ENCODE data around the gene CA5A. TPM values are rescaled to one million over a fixed set of nuclear protein-coding genes. Genes with fewer than 3 reads are reported as not detected.
"Not testable (repeated sequence)": the region's sequence is repeated elsewhere in the genome, so short reads cannot be mapped to it uniquely, and the experiment has no call there.

The CA5A gene
- total and polyA plus RNA-seq, 2 of the 4 experiments (the other 2 are of a cell fraction) = not detected

DNA sequence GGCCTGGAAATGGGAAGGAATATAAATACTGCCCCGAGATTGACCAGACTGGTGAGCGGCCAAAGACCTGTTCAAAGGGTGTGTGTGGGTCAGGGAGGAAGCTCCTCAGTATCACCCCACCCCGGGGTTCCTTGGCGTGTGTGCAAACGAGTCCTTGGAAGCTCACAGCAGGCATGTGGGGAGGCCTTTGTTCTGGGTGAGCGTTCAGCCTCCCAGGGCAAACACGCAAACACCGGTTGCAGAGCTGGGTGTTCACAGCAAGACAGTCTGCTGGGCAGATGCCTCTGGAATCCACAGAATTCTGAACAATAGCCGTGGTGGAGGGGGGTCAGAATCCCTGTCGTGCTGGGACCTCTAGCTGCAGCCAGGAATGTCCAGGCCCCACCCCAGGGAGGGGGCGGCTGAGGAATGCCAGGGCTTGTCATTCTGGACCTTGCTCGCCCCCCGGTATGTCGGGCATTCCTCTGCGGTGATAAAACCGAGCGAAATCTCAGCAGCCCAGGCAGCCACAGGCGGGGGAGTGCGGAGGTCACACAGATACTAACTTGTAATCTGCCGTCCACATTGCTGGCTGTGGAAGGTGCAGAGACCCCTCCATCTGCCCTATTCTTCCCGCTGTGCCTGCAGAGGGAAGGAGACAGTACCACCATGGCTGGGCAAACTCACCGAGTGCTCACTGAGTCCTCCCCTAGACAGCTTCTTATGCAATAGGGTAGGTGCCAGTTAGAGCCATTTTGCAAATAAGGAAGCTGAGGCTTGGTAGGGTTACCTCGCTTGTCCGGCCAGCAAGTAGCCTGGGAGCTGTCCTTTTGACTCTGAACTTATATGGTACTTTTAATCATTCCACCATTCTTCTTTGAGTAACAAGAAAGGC, 65.7 kb downstream of the CA5A start:
- intact Hi-C loops (cut with micrococcal nuclease) = loop anchor here (1.0 to 2.0 kb wide), 3 partner anchors 20 to 91 kb away; no protein-coding TSS in a partner anchor
- Histone ChIP-seq H3K23ac (ENCODE audit: low read depth, low read length) (peak overlapping the region; percentile 57), H3K9ac (ENCODE audit: low read depth, low read length) (peak overlapping the region; percentile 62; the same call in 1 of the 2 replicates), H2AK5ac (ENCODE audit: low read depth, low read length) (peak overlapping the region; percentile 92), H3K4me1 (ENCODE audit: control insufficient read depth, insufficient read depth, low read length) (peaks cover 16% of the 10 kb centered on the region), H3K18ac (ENCODE audit: low read depth, low read length) (peak overlapping the region; percentile 56), H3K14ac (replicated peaks; ENCODE audit: low read depth, low read length) (peak overlapping the region; percentile 13), H3K56ac (ENCODE audit: extremely low read depth, insufficient read depth, low read length) (peak overlapping the region; percentile 67; the same call in 1 of the 2 replicates), H2BK5ac (ENCODE audit: low read depth, low read length, poor library complexity, severe bottlenecking) (peak overlapping the region; percentile 82), H2AK9ac (replicated peaks; ENCODE audit: low read depth, low read length, poor library complexity) (peak overlapping the region; percentile 60), H2BK20ac (ENCODE audit: low read depth, low read length) (peak overlapping the region; percentile 91), H2AFZ (replicated peaks; ENCODE audit: low read length, poor library complexity) (peak overlapping the region; percentile 72), H3K4ac (ENCODE audit: low read depth, low read length) (peak overlapping the region; percentile 91), H2BK15ac (ENCODE audit: low read depth, low read length) (peak overlapping the region; percentile 86; the same call in 2 of the 3 replicates), H4K5ac (ENCODE audit: low read depth, low read length) (peak overlapping the region; percentile 83), H4K8ac (ENCODE audit: low read depth in 2 of 2, low read length in 2 of 2) (peak overlapping the region; percentile 32 to 89; a peak in 3 of 4 replicates), H3K27ac (ENCODE audit: insufficient read depth, low read length) (peak overlapping the region; percentile 74), H4K91ac (ENCODE audit: insufficient read depth, low read depth, low read length) (peak overlapping the region; percentile 97), H2BK120ac (ENCODE audit: low read depth, low read length) (peak overlapping the region; percentile 91), H4K20me1 (ENCODE audit: insufficient read depth, low read length) (peaks cover 35% of the 10 kb centered on the region), H3K79me1 (ENCODE audit: low read depth in 1 of 2, low read length in 2 of 2) (peaks cover 0 to 28% of the 10 kb centered on the region in 2 experiments; a peak in 2 of 4 replicates)
- dilution Hi-C loops (cut with HindIII; ENCODE audit: low sequenced_read_pairs, unreplicated experiment); H3K27me3 ChIP-seq (ENCODE audit: control insufficient read depth, insufficient read depth, low read length); BruUV-seq (replicated peaks); H3K4me2 ChIP-seq (ENCODE audit: low read depth, low read length); H3K4me3 ChIP-seq (ENCODE audit: insufficient read depth, low read depth, low read length); H3K36me3 ChIP-seq (ENCODE audit: control insufficient read depth, insufficient read depth, low read length); H3K9me1 ChIP-seq (ENCODE audit: insufficient read depth, low read length); in situ Hi-C loops (cut with MboI; ENCODE audit: low sequenced_read_pairs); H3K9me3 ChIP-seq (ENCODE audit: control insufficient read depth, insufficient read depth, low read length): not testable (repeated sequence)
- peak; percentile 42 for ATAC-seq (ENCODE audit: low read depth)
- ChIA-PET POLR2A (ENCODE audit: unreplicated experiment) (interaction anchor here (1.6 kb wide), 1 partner anchor 92 kb away, joined by 7 read pairs; no protein-coding TSS in a partner anchor), CTCF (interaction anchor here (0.6 to 2.3 kb wide), 10 partner anchors 12 to 125 kb away, joined by 3 to 56 read pairs (median 4); no protein-coding TSS in a partner anchor)
- WGBS, 2 experiments (ENCODE audit: extremely low coverage in 2 of 2, insufficient read length in 1 of 2) = 48% methylated on average over 7 of the region's 24 CpGs; no CpG with 5 or more reads in 1 of the 2 experiments
- TF ChIP-seq CEBPB (IDR thresholded peaks at IDR 0.05; ENCODE audit: low read depth, low read length) = peak; percentile 53
- peak; percentile 78; the same call in 1 of the 2 replicates for TF ChIP-seq MAZ (IDR thresholded peaks at IDR 0.05; ENCODE audit: borderline replicate concordance, low read depth, low read length)
- TF ChIP-seq BHLHE40 (IDR thresholded peaks at IDR 0.05; ENCODE audit: low read depth, low read length) = peak; percentile 23; the same call in 1 of the 2 replicates
- DNase-seq = peak; percentile 85

DNA sequence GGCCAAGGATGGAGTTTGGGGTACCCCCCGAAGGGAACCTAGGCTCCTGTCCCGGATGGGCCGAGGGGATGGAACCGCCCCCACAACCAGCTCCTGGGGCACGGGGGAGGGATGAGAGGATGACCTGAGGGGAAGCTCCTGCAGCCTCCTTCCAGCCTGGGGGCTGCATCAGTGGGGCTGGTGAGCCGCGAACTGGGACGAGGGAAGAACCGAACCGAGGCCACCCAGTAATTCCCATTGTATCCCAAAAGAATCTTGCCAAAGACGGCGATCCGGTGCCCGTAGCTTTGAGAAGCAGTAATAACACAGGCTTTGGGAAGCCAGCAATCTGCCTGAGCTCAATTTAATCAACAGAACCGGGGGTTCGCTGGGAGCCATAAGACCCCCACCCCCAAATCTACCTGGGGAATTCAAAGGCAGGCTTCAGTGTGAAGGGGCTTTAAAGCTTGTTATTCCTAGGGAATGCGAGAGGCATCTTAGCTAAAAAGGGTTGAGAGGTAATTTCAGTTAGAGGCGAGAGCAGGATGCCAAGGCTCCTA, 66.4 kb downstream of the CA5A start:
- H3K4me3 ChIP-seq (ENCODE audit: insufficient read depth, low read depth, low read length); in situ Hi-C loops (cut with MboI; ENCODE audit: low sequenced_read_pairs); BruUV-seq (replicated peaks); H3K14ac ChIP-seq (replicated peaks; ENCODE audit: low read depth, low read length); dilution Hi-C loops (cut with HindIII; ENCODE audit: low sequenced_read_pairs, unreplicated experiment); H2AFZ ChIP-seq (replicated peaks; ENCODE audit: low read length, poor library complexity); H3K27me3 ChIP-seq (ENCODE audit: control insufficient read depth, insufficient read depth, low read length); H3K9ac ChIP-seq (ENCODE audit: low read depth, low read length); ATAC-seq (ENCODE audit: low read depth); H3K56ac ChIP-seq (ENCODE audit: extremely low read depth, insufficient read depth, low read length); H2AK9ac ChIP-seq (replicated peaks; ENCODE audit: low read depth, low read length, poor library complexity); H3K4me2 ChIP-seq (ENCODE audit: low read depth, low read length); H3K36me3 ChIP-seq (ENCODE audit: control insufficient read depth, insufficient read depth, low read length); DNase-seq; H3K23ac ChIP-seq (ENCODE audit: low read depth, low read length); H3K9me3 ChIP-seq (ENCODE audit: control insufficient read depth, insufficient read depth, low read length): not testable (repeated sequence)
- Histone ChIP-seq H3K4ac (ENCODE audit: low read depth, low read length) (peak overlapping the region; percentile 83), H2BK120ac (ENCODE audit: low read depth, low read length) (peak overlapping the region; percentile 68), H4K20me1 (ENCODE audit: insufficient read depth, low read length) (peaks cover 42% of the 10 kb centered on the region), H4K91ac (ENCODE audit: insufficient read depth, low read depth, low read length) (peak overlapping the region; percentile 84), H2BK5ac (ENCODE audit: low read depth, low read length, poor library complexity, severe bottlenecking) (peak overlapping the region; percentile 82), H3K27ac (ENCODE audit: insufficient read depth, low read length) (peak overlapping the region; percentile 55), H2AK5ac (ENCODE audit: low read depth, low read length) (peak overlapping the region; percentile 59), H4K5ac (ENCODE audit: low read depth, low read length) (0 out of 2 replicates have a peak overlapping the region, but pooled peaks have one; percentile 73), H4K8ac (ENCODE audit: low read depth in 2 of 2, low read length in 2 of 2) (peak overlapping the region; percentile 32 to 89; a peak in 2 of 4 replicates), H3K9me1 (ENCODE audit: insufficient read depth, low read length) (peaks cover 12% of the 10 kb centered on the region), H3K79me1 (ENCODE audit: low read depth in 1 of 2, low read length in 2 of 2) (peaks cover 0 to 35% of the 10 kb centered on the region in 2 experiments; a peak in 2 of 4 replicates), H3K18ac (ENCODE audit: low read depth, low read length) (peak overlapping the region; percentile 45; the same call in 1 of the 2 replicates), H2BK20ac (ENCODE audit: low read depth, low read length) (peak overlapping the region; percentile 32), H3K4me1 (ENCODE audit: control insufficient read depth, insufficient read depth, low read length) (peaks cover 17% of the 10 kb centered on the region), H2BK15ac (ENCODE audit: low read depth, low read length) (peak overlapping the region; percentile 86; the same call in 1 of the 3 replicates)
- POLR2A ChIA-PET (ENCODE audit: unreplicated experiment) = interaction anchor here (0.6 kb wide), 1 partner anchor 79 kb away, joined by 3 read pairs; no protein-coding TSS in a partner anchor
- CTCF ChIA-PET = interaction anchor here (0.8 to 2.3 kb wide), 4 partner anchors 20 to 91 kb away, joined by 3 to 56 read pairs (median 8); no protein-coding TSS in a partner anchor
- intact Hi-C loops (cut with micrococcal nuclease) = loop anchor here (2.0 kb wide), 1 partner anchor 39 kb away; no protein-coding TSS in a partner anchor
- WGBS, 2 experiments (ENCODE audit: extremely low coverage in 2 of 2, insufficient read length in 1 of 2) = no CpG with 5 or more reads among the region's 18 CpGs

All from IMR-90 (cell line).